ENCODE data around the gene MRPS2.

GRCh38 chr9:135484460-135485277 lies 15.8 kb upstream of the MRPS2 start:
- TF ChIP-seq CTCF (IDR thresholded peaks at IDR 0.05), result no peak
- TF ChIP-seq POLR2A (IDR thresholded peaks at IDR 0.05), result no peak

All from body of pancreas (tissue), 4 donors.